Mucosa of rectum (tissue), 2 donors: ENCODE data around the gene RSPH9.

Experiments used
- H3K27ac ChIP-seq, 2 donors: one replicate each; pipeline ENCODE4 v1.7.0; 2013; ENCODE audit warnings: inconsistent platforms in 2 of 2, low read depth in 2 of 2, low read length in 2 of 2
- H3K27me3 ChIP-seq, 2 donors: one replicate each; pipeline ENCODE4 v1.7.0; 2013; ENCODE audit warnings: low read length in 2 of 2; ENCODE audit not compliant: control insufficient read depth in 2 of 2, insufficient read depth in 2 of 2
- H3K36me3 ChIP-seq, 2 donors: one replicate each; pipeline ENCODE4 v1.7.0; 2013; ENCODE audit warnings: low read length in 2 of 2; ENCODE audit not compliant: control insufficient read depth in 2 of 2, insufficient read depth in 2 of 2
- H3K4me1 ChIP-seq, 2 donors: one replicate each; pipeline ENCODE4 v1.7.0; 2013; ENCODE audit warnings: low read length in 2 of 2, mild to moderate bottlenecking in 1 of 2; ENCODE audit not compliant: control insufficient read depth in 2 of 2, insufficient read depth in 2 of 2
- H3K4me3 ChIP-seq, 2 donors: one replicate each; pipeline ENCODE4 v1.7.0; 2013; ENCODE audit warnings: low read length in 2 of 2
- H3K9ac ChIP-seq, 2 donors: one replicate each; pipeline ENCODE4 v1.7.0; 2013; ENCODE audit warnings: low read length in 2 of 2, low read depth in 1 of 2, mild to moderate bottlenecking in 1 of 2
- H3K9me3 ChIP-seq, 2 donors: one replicate each; pipeline ENCODE4 v1.7.0; 2013; ENCODE audit warnings: low read length in 2 of 2; ENCODE audit not compliant: control insufficient read depth in 2 of 2
- donor health status: healthy.
- donor health status: Normal muscosa, but diverticular disease.

Gene RSPH9

GRCh38 chr6:43674291-43674690, 29.5 kb downstream of the RSPH9 start:
- Histone ChIP-seq H3K9me3 (no peaks in the 10 kb centered on the region), H3K27me3 (no peaks in the 10 kb centered on the region), H3K4me1 (peaks cover 34 to 53% of the 10 kb centered on the region in 2 donors), H3K27ac (no peak overlapping the region), H3K36me3 (peaks cover 59 to 74% of the 10 kb centered on the region in 2 donors), H3K9ac (no peak overlapping the region), H3K4me3 (no peak overlapping the region)

DNA sequence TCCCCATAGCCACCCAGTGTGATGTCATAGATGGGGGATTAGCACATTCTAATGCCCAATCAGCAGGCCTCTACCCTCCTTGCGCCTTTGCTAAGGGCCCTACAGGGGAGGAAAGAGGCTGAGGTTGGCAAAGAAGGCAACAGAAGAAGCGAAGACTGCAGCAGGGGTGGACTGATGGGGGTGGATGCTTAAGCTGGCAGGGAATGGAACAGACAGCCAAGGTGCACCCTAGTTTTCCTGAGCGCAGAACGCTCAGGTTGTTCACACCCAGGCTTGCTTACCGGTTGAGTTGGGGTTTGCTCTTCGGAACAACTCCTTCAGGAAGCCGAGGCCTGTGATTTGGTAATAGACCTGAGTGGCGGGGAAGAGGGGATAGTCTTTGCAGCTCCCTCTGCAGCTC, 30.1 kb downstream of the RSPH9 start:
- no peaks in the 10 kb centered on the region for H3K27me3 ChIP-seq
- H3K4me1 ChIP-seq, result peaks cover 27 to 47% of the 10 kb centered on the region in 2 donors
- no peak overlapping the region for H3K9ac ChIP-seq
- peaks cover 59 to 78% of the 10 kb centered on the region in 2 donors for H3K36me3 ChIP-seq
- H3K4me3 ChIP-seq, result no peak overlapping the region
- H3K9me3 ChIP-seq, result no peaks in the 10 kb centered on the region
- no peak overlapping the region for H3K27ac ChIP-seq

GRCh38 chr6:43676962-43677606, 32.2 kb downstream of the RSPH9 start:
- H3K27me3 ChIP-seq, result no peaks in the 10 kb centered on the region
- H3K9ac ChIP-seq, result peak overlapping the region in 1 of 2 donors; percentile 31
- H3K36me3 ChIP-seq, result peaks cover 50 to 74% of the 10 kb centered on the region in 2 donors
- H3K4me1 ChIP-seq, result peaks cover 27 to 45% of the 10 kb centered on the region in 2 donors
- no peak overlapping the region for H3K4me3 ChIP-seq
- no peaks in the 10 kb centered on the region for H3K9me3 ChIP-seq
- H3K27ac ChIP-seq, result peak overlapping the region; percentile 70 to 85

GRCh38 chr6:43677759-43678158, 32.9 kb downstream of the RSPH9 start:
- Histone ChIP-seq H3K9me3 (no peaks in the 10 kb centered on the region), H3K27me3 (no peaks in the 10 kb centered on the region), H3K4me1 (peaks cover 29 to 45% of the 10 kb centered on the region in 2 donors), H3K9ac (peak overlapping the region in 1 of 2 donors; percentile 31), H3K36me3 (peaks cover 50 to 80% of the 10 kb centered on the region in 2 donors), H3K4me3 (no peak overlapping the region), H3K27ac (peak overlapping the region; percentile 70 to 85)

- no peak overlapping the region for H3K4me3 ChIP-seq
- no peak overlapping the region for H3K9ac ChIP-seq
- peaks cover 50 to 77% of the 10 kb centered on the region in 2 donors for H3K36me3 ChIP-seq
- no peaks in the 10 kb centered on the region for H3K27me3 ChIP-seq
- peak overlapping the region in 1 of 2 donors; percentile 35 for H3K27ac ChIP-seq
- H3K9me3 ChIP-seq, result no peaks in the 10 kb centered on the region
- H3K4me1 ChIP-seq, result peaks cover 34 to 45% of the 10 kb centered on the region in 2 donors
Measured at GRCh38 chr6:43678341-43678740, 33.5 kb downstream of the RSPH9 start.

DNA sequence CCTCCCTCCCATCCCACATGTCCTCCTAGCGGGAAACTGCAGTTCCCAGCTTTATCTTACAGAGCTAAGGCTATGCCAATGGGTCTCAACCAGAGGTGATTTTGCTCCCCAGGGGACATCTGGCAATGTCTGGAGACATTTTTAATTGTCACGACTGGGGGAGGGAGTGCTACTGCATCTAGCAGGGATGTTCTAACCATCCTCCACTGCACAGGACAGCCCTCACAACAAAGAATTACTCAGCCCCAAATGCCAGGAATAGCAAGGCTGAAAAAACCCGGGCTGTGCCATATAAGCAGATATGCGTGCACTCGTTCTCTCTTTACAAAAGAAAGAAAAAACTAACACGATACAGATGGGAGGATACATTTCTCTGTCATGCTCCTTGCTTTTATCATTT, 34.2 kb downstream of the RSPH9 start:
- peaks cover 44 to 70% of the 10 kb centered on the region in 2 donors for H3K36me3 ChIP-seq

GRCh38 chr6:43680308-43681200, 35.7 kb downstream of the RSPH9 start:
- peak overlapping the region; percentile 59 to 74 for H3K27ac ChIP-seq
- H3K27me3 ChIP-seq, result no peaks in the 10 kb centered on the region
- H3K36me3 ChIP-seq, result peaks cover 29 to 55% of the 10 kb centered on the region in 2 donors
- H3K9me3 ChIP-seq, result no peaks in the 10 kb centered on the region
- H3K4me3 ChIP-seq, result no peak overlapping the region
- H3K9ac ChIP-seq, result no peak overlapping the region
- peaks cover 45 to 63% of the 10 kb centered on the region in 2 donors for H3K4me1 ChIP-seq

More for the DNA sequence above, 34.2 kb downstream of the RSPH9 start:
- Histone ChIP-seq H3K27me3 (no peaks in the 10 kb centered on the region), H3K4me1 (peaks cover 39 to 50% of the 10 kb centered on the region in 2 donors), H3K4me3 (no peak overlapping the region), H3K27ac (no peak overlapping the region), H3K9me3 (no peaks in the 10 kb centered on the region), H3K9ac (no peak overlapping the region)

- no peak overlapping the region for H3K4me3 ChIP-seq
- H3K27ac ChIP-seq, result peak overlapping the region; percentile 59 to 74
- no peaks in the 10 kb centered on the region for H3K27me3 ChIP-seq
- H3K9ac ChIP-seq, result no peak overlapping the region
- peaks cover 22 to 49% of the 10 kb centered on the region in 2 donors for H3K36me3 ChIP-seq
- peaks cover 46 to 63% of the 10 kb centered on the region in 2 donors for H3K4me1 ChIP-seq
- H3K9me3 ChIP-seq, result no peaks in the 10 kb centered on the region
Measured at GRCh38 chr6:43681303-43681702, 36.5 kb downstream of the RSPH9 start.

GRCh38 chr6:43682724-43683429, 38.0 kb downstream of the RSPH9 start:
- peak overlapping the region; percentile 52 to 59 for H3K27ac ChIP-seq
- H3K4me1 ChIP-seq, result peaks cover 49 to 60% of the 10 kb centered on the region in 2 donors
- H3K9ac ChIP-seq, result no peak overlapping the region
- no peaks in the 10 kb centered on the region for H3K9me3 ChIP-seq
- H3K36me3 ChIP-seq, result peaks cover 11 to 34% of the 10 kb centered on the region in 2 donors
- no peak overlapping the region for H3K4me3 ChIP-seq
- H3K27me3 ChIP-seq, result no peaks in the 10 kb centered on the region
